HG03460 (cell line): ENCODE data around the gene MAGI1.

Experiments used
- ATAC-seq: cut with Tn5 transposase; IDR thresholded peaks from one replicate; pipeline ENCODE4 v1.9.1; 2021; ENCODE audit not compliant: unreplicated experiment

Gene MAGI1

GRCh38 chr3:65978116-65978515, 60.6 kb downstream of the MAGI1 start:
- ATAC-seq, result no peak

DNA sequence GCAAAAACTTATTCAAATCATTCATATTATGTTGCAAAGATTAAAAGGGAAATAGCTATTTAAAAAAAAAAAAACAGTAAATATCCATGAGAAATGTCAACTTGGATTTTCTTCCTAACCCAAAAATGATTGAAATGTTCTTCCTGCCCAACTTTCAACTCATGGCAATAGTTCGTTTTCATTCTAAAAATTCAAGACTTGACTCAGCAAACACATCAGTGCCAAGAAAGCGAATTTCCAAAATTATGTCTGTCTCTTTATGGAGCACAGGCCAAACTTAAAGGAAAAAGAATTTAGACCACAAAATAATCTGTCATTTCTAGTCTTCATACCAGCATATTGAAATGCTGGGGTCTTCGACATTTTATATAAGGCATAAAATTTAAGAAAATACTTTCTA, 63.7 kb downstream of the MAGI1 start:
- ATAC-seq, result no peak

DNA sequence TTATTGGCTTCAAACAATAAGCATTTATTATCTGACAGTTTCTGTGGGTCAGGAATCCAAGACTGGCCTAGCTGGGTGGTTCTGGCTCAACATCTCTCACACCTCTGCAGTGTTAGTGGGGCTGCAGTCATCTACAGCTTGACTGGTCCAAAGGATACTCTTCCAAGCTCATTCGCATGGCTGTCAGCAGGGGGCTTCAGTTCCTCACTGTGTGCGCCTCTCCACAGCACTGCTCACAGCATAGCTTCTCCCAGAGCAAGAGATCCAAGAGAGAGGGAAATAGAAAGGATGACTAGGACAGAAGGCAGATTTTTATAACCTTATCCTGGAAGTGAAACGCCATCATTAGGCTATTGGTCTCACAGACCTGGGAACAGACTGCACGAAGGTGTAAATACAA, 64.2 kb downstream of the MAGI1 start:
- no peak for ATAC-seq

GRCh38 chr3:65972765-65973164, 66.0 kb downstream of the MAGI1 start:
- no peak for ATAC-seq

DNA sequence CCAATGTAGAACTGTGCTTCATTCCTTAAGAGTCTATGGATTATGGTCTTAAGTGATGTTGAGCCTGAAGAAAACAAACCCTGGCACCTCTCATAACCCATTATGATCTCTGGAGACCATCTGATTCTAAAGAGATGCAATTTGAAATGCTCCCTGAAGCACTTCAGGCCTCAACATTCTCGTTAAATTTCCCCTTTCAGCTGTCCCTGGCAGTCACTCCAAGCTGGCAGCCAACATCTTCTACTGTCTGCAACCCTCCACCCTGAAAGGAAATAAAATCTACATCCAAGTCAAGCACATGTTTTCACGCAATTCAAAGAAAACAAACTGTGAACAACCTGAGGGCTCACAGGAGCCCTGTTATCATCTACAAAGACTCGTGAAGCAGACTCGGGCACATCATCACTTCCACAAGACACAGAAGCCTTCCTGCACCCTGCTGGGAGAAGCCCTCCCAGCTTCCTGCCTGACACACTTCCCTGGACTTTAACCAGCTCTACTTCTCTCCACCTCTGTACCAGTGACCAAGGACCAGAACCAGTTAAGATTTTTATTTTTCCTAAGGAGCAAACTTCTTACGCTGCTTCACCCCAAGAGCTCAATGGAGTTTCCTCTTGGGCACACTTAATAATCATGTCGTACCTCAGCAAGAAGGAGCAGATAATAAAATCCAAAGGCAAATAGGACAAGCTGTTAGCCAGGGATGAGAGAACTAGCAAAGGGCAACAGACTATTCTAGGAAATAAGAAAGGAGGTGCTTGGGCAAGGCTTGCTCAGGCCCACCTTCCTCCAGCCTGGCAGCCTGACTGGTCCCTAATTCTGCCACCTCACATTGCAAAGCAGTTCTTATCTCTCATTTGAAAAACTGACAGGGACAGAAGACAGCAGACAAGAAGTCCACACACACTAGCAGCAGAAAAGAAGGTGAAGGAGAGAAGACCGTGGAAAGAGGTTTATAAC, 67.1 kb downstream of the MAGI1 start:
- no peak for ATAC-seq

- ATAC-seq, result no peak
These were observed 69.7 kb downstream of the MAGI1 start for GRCh38 chr3:65968996-65969395.

GRCh38 chr3:65967451-65967850, 71.3 kb downstream of the MAGI1 start:
- no peak for ATAC-seq

DNA sequence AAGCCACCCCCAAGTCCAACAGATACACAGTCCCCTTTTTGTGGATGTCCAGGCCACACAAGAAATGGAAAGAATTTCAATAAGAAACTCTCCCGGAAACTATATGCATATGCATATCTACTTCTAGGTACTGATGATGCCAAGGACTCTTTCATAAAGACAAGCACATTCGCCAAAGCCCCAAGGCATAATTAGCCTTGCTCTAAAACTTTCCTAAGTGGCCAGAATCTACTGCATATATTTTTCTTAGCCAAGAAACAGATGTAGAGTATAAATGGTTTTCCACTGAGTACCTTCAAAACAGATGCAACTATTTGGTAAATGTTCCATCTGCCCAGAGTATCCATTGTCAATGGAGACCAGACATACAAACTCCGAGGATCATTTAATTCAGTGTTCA, 73.9 kb downstream of the MAGI1 start:
- ATAC-seq, result no peak

DNA sequence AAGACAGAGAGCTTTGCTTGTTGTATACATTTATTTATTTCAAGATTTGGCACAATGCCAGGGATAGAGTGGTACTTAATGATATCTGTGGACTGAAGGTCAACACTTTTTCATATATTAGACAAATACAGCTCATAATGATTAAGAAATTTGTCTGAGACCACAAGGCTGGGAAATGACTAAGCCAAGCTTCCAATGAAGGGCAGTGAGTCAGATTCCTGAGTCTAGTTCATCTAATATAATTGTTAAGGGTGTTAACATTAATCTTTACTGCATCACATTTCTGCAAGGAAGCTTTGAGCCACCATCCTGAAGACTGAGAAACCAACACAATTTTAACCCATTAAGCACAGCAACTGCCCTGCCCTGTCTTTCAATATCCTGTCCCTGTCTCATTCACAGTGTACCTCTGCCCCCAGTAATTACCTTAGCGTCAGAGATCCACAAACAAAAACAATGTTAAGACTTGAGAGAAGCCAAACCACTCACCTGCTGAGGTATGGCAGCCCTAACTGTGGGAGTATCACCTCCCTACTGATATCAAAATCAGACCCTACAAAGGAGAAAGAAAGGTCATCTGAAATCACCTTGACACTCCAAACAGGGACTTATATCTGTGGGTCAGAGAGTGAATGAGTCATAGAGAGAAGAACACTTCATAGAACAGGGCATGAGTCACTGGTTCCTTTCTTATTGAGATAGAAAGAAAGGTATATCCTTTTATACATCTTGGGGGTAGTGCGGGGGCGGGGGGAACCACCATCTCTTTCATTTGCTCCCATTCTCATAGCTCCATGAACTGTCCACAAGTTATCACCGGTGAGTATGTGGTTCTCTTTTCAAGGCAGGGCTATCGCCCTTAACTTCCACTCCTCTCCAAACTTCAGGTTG, 74.7 kb downstream of the MAGI1 start:
- peak; percentile 97 for ATAC-seq

DNA sequence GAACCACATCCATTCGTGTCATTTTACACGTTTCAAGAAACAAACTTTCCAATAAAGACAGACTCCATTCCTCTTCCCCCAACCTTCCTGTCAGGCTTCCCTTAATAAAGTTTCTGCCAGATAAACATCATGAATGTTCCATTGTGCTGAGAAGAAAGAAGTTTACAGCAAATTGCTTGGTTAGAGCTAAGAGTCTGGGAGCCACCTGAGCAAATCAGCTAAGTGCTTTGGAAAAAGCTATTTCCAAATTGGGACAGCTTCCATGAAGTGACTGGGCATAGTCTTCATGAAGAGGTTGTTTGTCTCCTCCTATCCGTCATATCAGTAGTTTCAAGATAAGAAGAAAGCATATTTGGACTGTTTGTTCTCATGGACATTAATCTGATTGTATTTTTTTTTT, 77.0 kb downstream of the MAGI1 start:
- ATAC-seq, result no peak

DNA sequence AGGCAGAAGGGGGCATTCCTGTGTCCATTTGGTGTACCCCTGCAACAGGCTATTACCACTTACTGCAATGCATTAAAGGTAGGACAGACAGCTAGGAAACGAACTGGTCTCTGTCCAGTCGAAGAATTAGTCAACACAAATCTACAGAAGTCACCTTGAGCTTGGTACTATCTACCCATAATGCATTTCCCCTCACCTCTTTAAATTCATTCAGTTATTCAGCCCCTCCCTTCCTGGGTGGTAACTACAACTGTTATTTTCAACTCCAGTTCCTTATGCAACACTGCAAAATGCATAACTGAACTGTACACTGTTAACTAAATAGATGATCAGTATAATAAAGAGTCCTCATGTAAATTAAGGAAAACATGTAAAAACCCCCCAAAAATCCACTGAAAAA, 77.6 kb downstream of the MAGI1 start:
- no peak for ATAC-seq

DNA sequence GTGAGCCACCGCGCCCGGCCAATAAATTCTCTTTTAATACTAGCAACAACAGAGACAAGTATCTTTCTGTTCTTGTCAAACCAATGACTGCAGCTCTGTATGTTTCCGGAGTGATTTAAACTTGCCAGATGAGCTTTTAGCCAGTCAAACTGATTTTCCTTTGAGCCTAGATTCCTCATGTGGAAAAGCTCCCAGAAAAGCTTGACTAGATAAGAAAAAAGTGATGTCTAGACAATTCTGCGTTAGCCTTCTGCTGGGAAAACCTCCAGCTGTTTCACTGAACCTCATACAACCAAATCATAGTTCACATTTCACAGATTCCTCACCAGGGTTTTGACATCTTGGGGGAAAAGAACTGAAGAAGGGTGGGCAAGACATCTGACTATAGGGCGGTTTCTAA, 78.6 kb downstream of the MAGI1 start:
- no peak for ATAC-seq

- no peak for ATAC-seq
These were observed 80.5 kb downstream of the MAGI1 start for GRCh38 chr3:65958216-65958615.

DNA sequence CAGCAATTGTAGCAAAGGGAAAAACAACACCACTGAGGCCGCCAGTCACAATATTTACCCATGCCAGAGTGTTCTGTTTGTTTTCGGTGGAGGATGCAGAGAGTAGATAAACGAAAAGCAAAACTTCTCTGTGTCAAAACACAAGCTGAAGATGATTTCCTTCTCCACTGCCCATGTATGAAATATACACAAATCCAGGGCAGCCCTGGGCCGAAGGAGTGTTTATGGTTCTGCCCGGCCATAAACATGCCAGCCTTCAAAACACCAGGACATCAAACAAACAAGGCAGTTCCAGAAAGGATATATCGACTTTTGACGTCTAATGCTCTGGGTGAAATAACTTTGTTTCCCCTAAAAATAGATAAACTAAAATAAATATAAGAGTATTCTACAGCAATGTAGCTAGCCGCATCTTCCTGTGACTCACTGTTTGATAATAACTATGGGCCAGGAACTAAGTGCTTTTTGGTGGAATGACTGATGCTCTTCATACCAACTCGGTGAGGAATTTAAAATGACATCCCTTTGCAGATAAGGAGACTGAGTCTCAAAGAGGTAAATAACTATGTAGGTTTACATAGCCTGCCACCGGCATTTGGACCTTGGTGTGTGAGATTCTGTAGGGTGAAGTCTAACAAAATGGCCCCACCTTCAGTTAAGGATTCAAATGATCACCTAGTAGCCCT, 82.8 kb downstream of the MAGI1 start:
- ATAC-seq, result no peak

GRCh38 chr3:65953881-65954733, 84.6 kb downstream of the MAGI1 start:
- ATAC-seq, result no peak

DNA sequence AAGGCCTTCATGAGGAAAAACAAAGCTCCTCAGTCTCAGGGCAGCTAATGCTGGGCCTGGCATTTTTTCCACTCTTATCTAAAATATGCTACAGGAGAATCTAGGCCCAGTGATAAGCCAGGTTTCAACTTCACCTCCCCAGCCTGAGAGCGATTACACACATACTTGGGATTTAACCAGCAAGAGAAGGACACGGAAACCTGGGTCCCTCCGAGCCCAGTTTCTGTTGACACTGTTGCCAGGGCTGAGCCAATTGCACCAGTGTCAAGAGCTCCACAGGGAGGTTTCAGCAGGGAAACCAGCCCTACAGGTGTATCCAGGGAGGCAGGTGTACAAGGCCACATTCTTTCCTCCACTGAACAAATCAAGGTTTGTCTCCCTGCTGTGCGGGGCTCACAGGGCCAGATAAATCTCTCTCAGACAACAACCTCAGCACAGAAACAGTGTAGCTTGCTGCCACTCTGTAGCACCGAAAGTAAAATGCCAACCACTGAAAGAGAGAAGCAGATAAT, 85.4 kb downstream of the MAGI1 start:
- no peak for ATAC-seq

DNA sequence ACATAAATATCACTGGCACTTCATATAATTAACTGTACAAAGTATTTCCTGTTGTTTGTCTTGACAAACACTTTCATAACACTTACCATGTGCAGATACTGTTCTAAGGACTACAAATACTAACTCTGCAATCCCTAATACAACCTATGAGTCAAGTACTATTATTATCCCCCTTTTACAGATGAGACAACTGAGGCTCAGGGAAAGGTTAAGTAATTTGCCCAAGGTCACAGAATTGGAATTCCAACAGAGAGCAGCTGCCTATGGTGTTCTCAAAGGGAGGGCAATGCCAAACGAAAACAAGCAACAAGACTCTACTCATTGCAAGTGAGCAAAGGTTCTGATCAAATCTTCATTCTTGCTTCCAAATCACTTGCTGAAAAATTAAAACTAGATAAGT, 85.9 kb downstream of the MAGI1 start:
- ATAC-seq, result no peak

GRCh38 chr3:65951836-65952505, 86.7 kb downstream of the MAGI1 start:
- no peak for ATAC-seq
